ENCODE measurements around the gene LETM1. TPM values are rescaled to one million over a fixed set of nuclear protein-coding genes. Genes with fewer than 3 reads are reported as not detected.

Gene LETM1
- total and polyA plus RNA-seq, 2 of the 13 experiments (the other 11 are each of a cell fraction or from before 2014, with no cell fraction given): 9.7 to 41.6 TPM

GRCh38 chr4:1842339-1842895, 13.5 kb downstream of the LETM1 start:
- Histone ChIP-seq H3K9ac (ENCODE audit: insufficient read depth, low read depth, low read length) (no peak overlapping the region), H3K4me2 (ENCODE audit: low read depth, low read length) (no peak overlapping the region), H3K4me3 (replicated peaks in 1 of 3; ENCODE audit: insufficient read depth in 1 of 3, low read depth in 2 of 3, low read length in 3 of 3) (no peak overlapping the region), H4K20me1 (ENCODE audit: insufficient read depth, low read length) (no peaks in the 10 kb centered on the region; the same call in 1 of the 2 replicates), H3K27me3 (ENCODE audit: control insufficient read depth in 1 of 2, insufficient read depth in 2 of 2, low read length in 2 of 2) (no peaks in the 10 kb centered on the region), H3K79me2 (ENCODE audit: insufficient read depth, low read length) (peaks cover 10% of the 10 kb centered on the region), H2AFZ (ENCODE audit: low read length) (no peak overlapping the region), H3K36me3 (replicated peaks in 1 of 2; ENCODE audit: control insufficient read depth in 1 of 2, insufficient read depth in 2 of 2, low read length in 2 of 2) (peaks cover 34 to 73% of the 10 kb centered on the region in 2 experiments), H3K4me1 (ENCODE audit: insufficient read depth, low read length) (no peaks in the 10 kb centered on the region), H3K9me3 (ENCODE audit: low read length) (no peaks in the 10 kb centered on the region), H3K27ac (ENCODE audit: extremely low read length, insufficient read depth, low read length) (no peak overlapping the region)
- DNase-seq (ENCODE audit: low spot score) (no peak), FAIRE-seq (no peak), ATAC-seq (peak; percentile 44)
- ChIA-PET CTCF (ENCODE audit: low intra/inter-chr PET ratio, low total read pairs) (no interaction called here), POLR2A (no interaction called here)
- 100% methylated on average over 11 of the region's 13 CpGs for WGBS (ENCODE audit: low lambda C conversion rate)
- in situ Hi-C loops (cut with HindIII; ENCODE audit: extremely low pct_ligation_motif_present, low pct_unique_long_range_greater_than_20kb) (no loop called here), intact Hi-C loops (cut with micrococcal nuclease; ENCODE audit: unreplicated experiment) (no loop called here)
- BruUV-seq (replicated peaks): no TSS peak
- TF ChIP-seq HOXA5 (CRISPR knock-in tag; IDR thresholded peaks at IDR 0.05): no peak
- TF ChIP-seq SP5 (CRISPR knock-in tag; IDR thresholded peaks at IDR 0.05; ENCODE audit: borderline replicate concordance, low read depth): no peak
- no peak for TF ChIP-seq ZNF616 (CRISPR knock-in tag; IDR thresholded peaks at IDR 0.05; ENCODE audit: low read depth)
- TF ChIP-seq ZNF234 (CRISPR knock-in tag; conservative IDR thresholded peaks at IDR 0.05): no peak
- no peak for TF ChIP-seq ZNF737 (CRISPR knock-in tag; IDR thresholded peaks at IDR 0.05; ENCODE audit: borderline replicate concordance)
- no peak for TF ChIP-seq ELF3 (CRISPR knock-in tag; IDR thresholded peaks at IDR 0.05)
- TF ChIP-seq TAF15 (IDR thresholded peaks at IDR 0.05; ENCODE audit: low read depth, low read length, poor library complexity, severe bottlenecking): no peak
- no peak for TF ChIP-seq SNAI1 (CRISPR knock-in tag; IDR thresholded peaks at IDR 0.05; ENCODE audit: borderline replicate concordance)
- no peak for TF ChIP-seq ZNF75D (CRISPR knock-in tag; IDR thresholded peaks at IDR 0.05; ENCODE audit: borderline replicate concordance)
- TF ChIP-seq ZBTB34 (CRISPR knock-in tag; IDR thresholded peaks at IDR 0.05): no peak
- no peak for TF ChIP-seq NR1H2 (CRISPR knock-in tag; IDR thresholded peaks at IDR 0.05; ENCODE audit: borderline replicate concordance, low read depth)
- TF ChIP-seq YEATS4 (CRISPR knock-in tag; IDR thresholded peaks at IDR 0.05; ENCODE audit: borderline replicate concordance): no peak
- no peak for TF ChIP-seq CBX5 (CRISPR knock-in tag; IDR thresholded peaks at IDR 0.05; ENCODE audit: borderline replicate concordance)
- TF ChIP-seq PHF20 (CRISPR knock-in tag; IDR thresholded peaks at IDR 0.05): no peak
- TF ChIP-seq XBP1 (CRISPR knock-in tag; IDR thresholded peaks at IDR 0.05): no peak
